HepG2 (cell line): ENCODE data around the gene ZNF581. TPM values are rescaled to one million over a fixed set of nuclear protein-coding genes. Genes with fewer than 3 reads are reported as not detected.

ENCODE experiments used
- ATAC-seq: fragments of 200-7000 bp; cut with Tn5 transposase; 3 replicates; pipeline ENCODE4 v1.9.1; 2020; ENCODE audit warnings: mild to moderate bottlenecking, moderate library complexity
- BruUV-seq: library from RNA; stranded (reverse); fragments of 400-500 nt; replicated peaks from 2 replicates; lab custom pipeline; 2021; lab: Mats Ljungman, UMichigan
- CTCF ChIA-PET: fragments of 300-600 bp; formaldehyde crosslinking; extraction: SDS; loops from one replicate; lab custom pipeline; 2021; ENCODE audit warnings: low total read pairs, inconsistent platforms, low intra/inter-chr PET ratio; lab: Yijun Ruan, JAX
- POLR2A ChIA-PET: fragments of 350-600 bp; sonication (Branson Sonifier 250); formaldehyde crosslinking; loops from one replicate; lab custom pipeline; 2020; ENCODE audit warnings: antibody characterized with exemption, inconsistent platforms; lab: Yijun Ruan, JAX
- DNase-seq: peaks from one replicate; pipeline ENCODE4 v3.0.0-alpha.2; 2015; ENCODE audit warnings: low spot score
- FAIRE-seq: peaks from 3 replicates; lab custom pipeline; 2011; peaks lifted over from hg19 to GRCh38; lab: Jason Lieb, UNC
- H2AFZ ChIP-seq: one replicate; pipeline ENCODE4 v1.6.1; 2011; ENCODE audit warnings: low read length, inconsistent platforms
- H3K27ac ChIP-seq: fragments of 300-600 bp; 3 replicates; pipeline ENCODE4 v1.8.0; 2011; ENCODE audit warnings: mixed run types, mild to moderate bottlenecking, mixed read lengths, low read length, inconsistent platforms; ENCODE audit not compliant: insufficient read depth; ENCODE audit errors: extremely low read length
- H3K27me3 ChIP-seq, 2 experiments: fragments of 200-600 bp in 1 of 2; 2 replicates in 1 of 2; 3 replicates in 1 of 2; pipeline versions ENCODE4 v1.6.0 to v1.8.0; 2011; ENCODE audit warnings: low read length in 2 of 2, mild to moderate bottlenecking in 2 of 2, moderate library complexity in 2 of 2, inconsistent platforms in 1 of 2; ENCODE audit not compliant: insufficient read depth in 2 of 2, control insufficient read depth in 1 of 2
- H3K36me3 ChIP-seq, 2 experiments: fragments of 200-600 bp in 1 of 2; replicated peaks in 1 of 2; 2 replicates in 1 of 2; 3 replicates in 1 of 2; pipeline versions ENCODE4 v1.5.1 to v1.8.0; 2011; ENCODE audit warnings: low read length in 2 of 2, inconsistent platforms in 1 of 2; ENCODE audit not compliant: insufficient read depth in 2 of 2, control insufficient read depth in 1 of 2
- H3K4me1 ChIP-seq: 2 replicates; pipeline ENCODE4 v1.5.1; 2012; ENCODE audit warnings: low read length, inconsistent platforms; ENCODE audit not compliant: insufficient read depth
- H3K4me2 ChIP-seq: 2 replicates; pipeline ENCODE4 v1.6.0; 2011; ENCODE audit warnings: low read depth, low read length, inconsistent platforms
- H3K4me3 ChIP-seq, 3 experiments: fragments of 200-600 bp in 1 of 3; sonication (generic), shearing (Covaris generic) in 1 of 3; replicated peaks in 1 of 3; 2 replicates each; pipeline ENCODE4 v1.5.1; 2011 to 2016; ENCODE audit warnings: low read length in 3 of 3, inconsistent platforms in 2 of 3, low read depth in 2 of 3, mild to moderate bottlenecking in 2 of 3, control low read depth in 1 of 3, mixed read lengths in 1 of 3; ENCODE audit not compliant: insufficient read depth in 1 of 3
- H3K79me2 ChIP-seq: one replicate; pipeline ENCODE4 v1.6.1; 2011; ENCODE audit warnings: low read length, inconsistent platforms; ENCODE audit not compliant: insufficient read depth
- H3K9ac ChIP-seq: 2 replicates; pipeline ENCODE4 v1.6.0; 2011; ENCODE audit warnings: mild to moderate bottlenecking, low read depth, low read length, inconsistent platforms; ENCODE audit not compliant: insufficient read depth
- H3K9me3 ChIP-seq: 2 replicates; pipeline ENCODE4 v1.5.1; 2012; ENCODE audit warnings: mild to moderate bottlenecking, low read length
- H4K20me1 ChIP-seq: 2 replicates; pipeline ENCODE4 v1.6.0; 2011; ENCODE audit warnings: inconsistent platforms, mild to moderate bottlenecking, low read length, moderate library complexity; ENCODE audit not compliant: insufficient read depth
- CEBPB ChIP-seq: IDR thresholded peaks from 2 replicates; pipeline ENCODE4 v1.6.1; 2011; ENCODE audit warnings: low read depth, low read length, improper control_type of control experiment, borderline replicate concordance
- CEBPG ChIP-seq: IDR thresholded peaks from 2 replicates; pipeline ENCODE4 v1.6.1; 2016
- TEAD3 ChIP-seq: optimal IDR thresholded peaks from 2 replicates; pipeline ENCODE3; 2016; ENCODE audit warnings: borderline replicate concordance
- ZNF451 ChIP-seq: sonication (generic); formaldehyde crosslinking; IDR thresholded peaks from 2 replicates; pipeline ENCODE4 v1.5.0; 2020; ENCODE audit warnings: mild to moderate bottlenecking, missing genetic modification reagents
- WGBS: methylation state at CpG from one replicate; pipeline ENCODE4 v1.1.6; 2017; ENCODE audit warnings: low lambda C conversion rate; 5-methylcytosine and 5-hydroxymethylcytosine counted together
- in situ Hi-C: cut with HindIII; loops from 2 replicates; pipeline ENCODE4 v1.10.0; 2017; ENCODE audit warnings: low pct_unique_long_range_greater_than_20kb; ENCODE audit not compliant: extremely low pct_ligation_motif_present
- intact Hi-C: fragments of 100-400 bp; cut with micrococcal nuclease; formaldehyde crosslinking; loops from one replicate; pipeline ENCODE4 v1.10.0; 2022; ENCODE audit not compliant: unreplicated experiment
- polyA plus RNA-seq, 8 experiments: library from polyadenylated mRNA; depleted of rRNA in 3 of 8; stranded (reverse) in 7 of 8; unstranded in 1 of 8; fragments of >200 nt; fragmentation: Illumina TruSeq in 4 of 8; extraction: Trizol in 4 of 8; gene quantifications; 2 replicates each; pipeline versions ENCODE4 v1.2.1 to v1.2.3, GENCODE V29; 2011 to 2016; ENCODE audit warnings: low read depth in 4 of 8, missing spikeins in 1 of 8, mixed read lengths in 1 of 8; ENCODE audit not compliant: insufficient read depth in 1 of 8
- total RNA-seq, 5 experiments: library from RNA; depleted of rRNA; stranded (reverse); fragments of >200 nt; fragmentation: Illumina TruSeq; extraction: Trizol; gene quantifications; 2 replicates each; pipeline ENCODE4 v1.2.3, GENCODE V29; 2016; ENCODE audit warnings: low read depth in 1 of 5
- TF ChIP-seq, protein P1 (sequence below): sonication (generic); formaldehyde crosslinking; IDR thresholded peaks from 2 replicates; pipeline ENCODE4 v1.5.0; 2020; ENCODE audit warnings: missing genetic modification reagents
- TF ChIP-seq, protein P2 (sequence below): sonication (generic); formaldehyde crosslinking; IDR thresholded peaks from 2 replicates; pipeline ENCODE4 v1.4.0; 2020; ENCODE audit warnings: missing genetic modification reagents, borderline replicate concordance
- TF ChIP-seq, protein P3 (sequence below): sonication (generic); IDR thresholded peaks from 2 replicates; pipeline ENCODE4 v1.6.1; 2016; ENCODE audit warnings: low read depth, borderline replicate concordance

The ZNF581 gene
- total and polyA plus RNA-seq, 2 of the 13 experiments (the other 11 are each of a cell fraction or from before 2014, with no cell fraction given): 19.6 to 49.5 TPM

DNA sequence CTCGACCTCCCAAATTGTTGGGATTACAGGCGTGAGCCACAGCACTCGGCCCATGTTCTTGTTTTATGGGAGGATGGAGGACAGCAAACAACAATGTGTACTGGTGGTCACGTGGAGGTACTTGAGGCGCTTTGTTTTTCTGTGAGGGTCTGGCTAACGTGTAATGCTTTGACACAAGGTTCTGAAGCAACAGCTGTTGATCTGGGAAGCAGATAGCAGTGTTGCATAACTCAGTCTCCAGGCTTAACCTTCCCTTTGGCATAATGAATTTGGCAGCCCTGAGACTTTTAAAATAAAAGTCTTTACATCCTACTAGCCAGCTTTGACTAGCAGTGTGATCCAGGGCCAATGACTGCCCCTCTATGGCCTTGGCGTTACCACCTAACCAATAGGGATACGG, 9.6 kb upstream of the ZNF581 start:
- intact Hi-C loops (loop anchor here (5.0 to 10.0 kb wide), 2 partner anchors 49 to 173 kb away; partner anchors contain the start of gene ZNF579), in situ Hi-C loops (no loop called here)
- Histone ChIP-seq H3K27ac (no peak overlapping the region), H3K9me3 (no peaks in the 10 kb centered on the region), H2AFZ (no peak overlapping the region), H3K9ac (no peak overlapping the region), H3K4me2 (peak overlapping the region; percentile 98), H3K4me3 (peak overlapping the region in 1 of 3 experiments; percentile 100; a peak in 1 of 6 replicates), H3K27me3 (no peaks in the 10 kb centered on the region; a peak in 1 of 5 replicates), H3K36me3 (no peaks in the 10 kb centered on the region), H3K4me1 (peaks cover 40% of the 10 kb centered on the region), H3K79me2 (peaks cover 23% of the 10 kb centered on the region), H4K20me1 (no peaks in the 10 kb centered on the region)
- POLR2A ChIA-PET: interaction anchor here (0.8 to 3.0 kb wide), 5 partner anchors 9 to 158 kb away, joined by 3 to 12 read pairs (median 9); partner anchors contain the start of genes FIZ1, U2AF2, ZNF581 and ZNF628
- WGBS: 62% methylated on average over 8 of the region's 8 CpGs
- no TSS peak for BruUV-seq
- DNase-seq (no peak), ATAC-seq (no peak), FAIRE-seq (no peak)
- CTCF ChIA-PET: interaction anchor here (1.2 kb wide), 1 partner anchor 20 kb away, joined by 4 read pairs; no protein-coding TSS in a partner anchor
- TF ChIP-seq CEBPG (peak; percentile 37; the same call in 1 of the 2 replicates), CEBPB (peak; percentile 59), ZNF451 (CRISPR knock-in tag) (no peak), TEAD3 (CRISPR knock-in tag) (peak; percentile 34)
- TF ChIP-seq, protein P1, sequence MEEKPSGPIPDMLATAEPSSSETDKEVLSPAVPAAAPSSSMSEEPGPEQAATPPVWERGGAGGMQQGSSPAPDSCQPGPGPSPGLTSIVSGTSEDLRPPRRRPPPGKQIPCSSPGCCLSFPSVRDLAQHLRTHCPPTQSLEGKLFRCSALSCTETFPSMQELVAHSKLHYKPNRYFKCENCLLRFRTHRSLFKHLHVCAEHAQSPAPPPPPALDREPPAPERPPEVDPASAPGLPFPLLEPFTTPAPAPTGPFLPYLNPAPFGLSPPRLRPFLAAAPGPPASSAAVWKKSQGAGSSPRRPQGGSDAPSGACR (CRISPR knock-in tag): no peak
- TF ChIP-seq, protein P2, sequence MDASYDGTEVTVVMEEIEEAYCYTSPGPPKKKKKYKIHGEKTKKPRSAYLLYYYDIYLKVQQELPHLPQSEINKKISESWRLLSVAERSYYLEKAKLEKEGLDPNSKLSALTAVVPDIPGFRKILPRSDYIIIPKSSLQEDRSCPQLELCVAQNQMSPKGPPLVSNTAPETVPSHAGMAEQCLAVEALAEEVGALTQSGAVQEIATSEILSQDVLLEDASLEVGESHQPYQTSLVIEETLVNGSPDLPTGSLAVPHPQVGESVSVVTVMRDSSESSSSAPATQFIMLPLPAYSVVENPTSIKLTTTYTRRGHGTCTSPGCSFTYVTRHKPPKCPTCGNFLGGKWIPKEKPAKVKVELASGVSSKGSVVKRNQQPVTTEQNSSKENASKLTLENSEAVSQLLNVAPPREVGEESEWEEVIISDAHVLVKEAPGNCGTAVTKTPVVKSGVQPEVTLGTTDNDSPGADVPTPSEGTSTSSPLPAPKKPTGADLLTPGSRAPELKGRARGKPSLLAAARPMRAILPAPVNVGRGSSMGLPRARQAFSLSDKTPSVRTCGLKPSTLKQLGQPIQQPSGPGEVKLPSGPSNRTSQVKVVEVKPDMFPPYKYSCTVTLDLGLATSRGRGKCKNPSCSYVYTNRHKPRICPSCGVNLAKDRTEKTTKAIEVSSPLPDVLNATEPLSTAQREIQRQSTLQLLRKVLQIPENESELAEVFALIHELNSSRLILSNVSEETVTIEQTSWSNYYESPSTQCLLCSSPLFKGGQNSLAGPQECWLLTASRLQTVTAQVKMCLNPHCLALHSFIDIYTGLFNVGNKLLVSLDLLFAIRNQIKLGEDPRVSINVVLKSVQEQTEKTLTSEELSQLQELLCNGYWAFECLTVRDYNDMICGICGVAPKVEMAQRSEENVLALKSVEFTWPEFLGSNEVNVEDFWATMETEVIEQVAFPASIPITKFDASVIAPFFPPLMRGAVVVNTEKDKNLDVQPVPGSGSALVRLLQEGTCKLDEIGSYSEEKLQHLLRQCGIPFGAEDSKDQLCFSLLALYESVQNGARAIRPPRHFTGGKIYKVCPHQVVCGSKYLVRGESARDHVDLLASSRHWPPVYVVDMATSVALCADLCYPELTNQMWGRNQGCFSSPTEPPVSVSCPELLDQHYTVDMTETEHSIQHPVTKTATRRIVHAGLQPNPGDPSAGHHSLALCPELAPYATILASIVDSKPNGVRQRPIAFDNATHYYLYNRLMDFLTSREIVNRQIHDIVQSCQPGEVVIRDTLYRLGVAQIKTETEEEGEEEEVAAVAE (CRISPR knock-in tag): no peak
- TF ChIP-seq, protein P3, sequence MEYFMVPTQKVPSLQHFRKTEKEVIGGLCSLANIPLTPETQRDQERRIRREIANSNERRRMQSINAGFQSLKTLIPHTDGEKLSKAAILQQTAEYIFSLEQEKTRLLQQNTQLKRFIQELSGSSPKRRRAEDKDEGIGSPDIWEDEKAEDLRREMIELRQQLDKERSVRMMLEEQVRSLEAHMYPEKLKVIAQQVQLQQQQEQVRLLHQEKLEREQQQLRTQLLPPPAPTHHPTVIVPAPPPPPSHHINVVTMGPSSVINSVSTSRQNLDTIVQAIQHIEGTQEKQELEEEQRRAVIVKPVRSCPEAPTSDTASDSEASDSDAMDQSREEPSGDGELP: peak; percentile 33; the same call in 1 of the 2 replicates
